WTC11 (cell line): Measurements from ENCODE around the gene GNB5. TPM values are rescaled to one million over a fixed set of nuclear protein-coding genes. Genes with fewer than 3 reads are reported as not detected.

Experiments
- ATAC-seq: fragments of 200-7000 bp; cut with Tn5 transposase; 2 replicates; pipeline ENCODE4 v1.10.0; 2021; ENCODE audit warnings: mild to moderate bottlenecking, moderate library complexity
- CTCF ChIA-PET: fragments of 300-600 bp; sonication (Branson Sonifier 250); formaldehyde crosslinking; loops from one replicate; lab custom pipeline; 2021; ENCODE audit warnings: antibody characterized with exemption; lab: Charles Lee
- POLR2A ChIA-PET: fragments of 350-600 bp; sonication (Branson Sonifier 250); formaldehyde crosslinking; loops from one replicate; lab custom pipeline; 2021; ENCODE audit warnings: antibody characterized with exemption; lab: Charles Lee
- DNase-seq: peaks from one replicate; pipeline ENCODE4 v3.0.0; 2021; ENCODE audit warnings: low spot score
- H3K27ac Mint-ChIP-seq: 2 replicates; pipeline ENCODE4 v1.8.0; 2021; ENCODE audit warnings: mixed read lengths
- H3K27me3 Mint-ChIP-seq: 2 replicates; pipeline ENCODE4 v1.8.0; 2021; ENCODE audit warnings: low read depth, mild to moderate bottlenecking, moderate library complexity, mixed read lengths
- H3K36me3 Mint-ChIP-seq: 2 replicates; pipeline ENCODE4 v1.8.0; 2021; ENCODE audit warnings: mixed read lengths
- H3K4me1 Mint-ChIP-seq: 2 replicates; pipeline ENCODE4 v1.8.0; 2022; ENCODE audit warnings: mixed read lengths
- H3K4me3 Mint-ChIP-seq: 2 replicates; pipeline ENCODE4 v1.8.0; 2021; ENCODE audit warnings: mild to moderate bottlenecking, moderate library complexity, mixed read lengths
- H3K9me3 Mint-ChIP-seq: 2 replicates; pipeline ENCODE4 v1.8.0; 2021; ENCODE audit warnings: mixed read lengths
- FOXK1 ChIP-seq: sonication (generic); formaldehyde crosslinking; IDR thresholded peaks from 2 replicates; pipeline ENCODE4 v1.8.0; 2022; ENCODE audit warnings: mild to moderate bottlenecking, moderate library complexity, missing genetic modification reagents
- GRHL2 ChIP-seq: fragments of 250-450 bp; sonication (Bioruptor Pico); IDR thresholded peaks from 2 replicates; pipeline ENCODE4 v1.8.0; 2022; ENCODE audit warnings: mild to moderate bottlenecking, moderate library complexity; ENCODE audit not compliant: insufficient replicate concordance, severe bottlenecking
- MYBL2 ChIP-seq: sonication (generic); formaldehyde crosslinking; IDR thresholded peaks from 2 replicates; pipeline ENCODE4 v1.8.1; 2023; ENCODE audit warnings: mild to moderate bottlenecking, moderate library complexity, missing genetic modification reagents
- NR2C2 ChIP-seq: sonication (generic); formaldehyde crosslinking; IDR thresholded peaks from 2 replicates; pipeline ENCODE4 v1.8.0; 2022; ENCODE audit warnings: mild to moderate bottlenecking, missing genetic modification reagents
- PRRX2 ChIP-seq: fragments of 250-450 bp; sonication (Bioruptor Pico); IDR thresholded peaks from 2 replicates; pipeline ENCODE4 v1.8.0; 2021; ENCODE audit warnings: mild to moderate bottlenecking
- SMAD4 ChIP-seq: sonication (generic); formaldehyde crosslinking; IDR thresholded peaks from 2 replicates; pipeline ENCODE4 v1.8.0; 2022; ENCODE audit warnings: mild to moderate bottlenecking, missing genetic modification reagents
- SP1 ChIP-seq: sonication (generic); formaldehyde crosslinking; conservative IDR thresholded peaks from 2 replicates; pipeline ENCODE4 v1.8.1; 2022; ENCODE audit warnings: missing genetic modification reagents
- ZNF232 ChIP-seq: sonication (generic); formaldehyde crosslinking; IDR thresholded peaks from 2 replicates; pipeline ENCODE4 v1.8.0; 2022; ENCODE audit warnings: mild to moderate bottlenecking, missing genetic modification reagents
- ZNF317 ChIP-seq: sonication (generic); formaldehyde crosslinking; IDR thresholded peaks from 2 replicates; pipeline ENCODE4 v1.8.1; 2023; ENCODE audit warnings: low read depth, mild to moderate bottlenecking, moderate library complexity, missing genetic modification reagents, borderline replicate concordance
- ZNF423 ChIP-seq: fragments of 250-450 bp; sonication (Bioruptor Pico); IDR thresholded peaks from 2 replicates; pipeline ENCODE4 v2.1.2; 2022; ENCODE audit warnings: mild to moderate bottlenecking, moderate library complexity
- total RNA-seq: library from RNA; stranded (reverse); gene quantifications from 3 replicates; pipeline ENCODE4 v1.2.3, GENCODE V29; 2021
- TF ChIP-seq, protein P1 (sequence below): sonication (generic); formaldehyde crosslinking; IDR thresholded peaks from 2 replicates; pipeline ENCODE4 v1.8.1; 2023; ENCODE audit warnings: mild to moderate bottlenecking, missing genetic modification reagents, moderate library complexity
- TF ChIP-seq, protein P2 (sequence below): sonication (generic); formaldehyde crosslinking; IDR thresholded peaks from 2 replicates; pipeline ENCODE4 v1.8.1; 2023; ENCODE audit warnings: mild to moderate bottlenecking, missing genetic modification reagents
- TF ChIP-seq, protein P3 (sequence below): sonication (generic); formaldehyde crosslinking; conservative IDR thresholded peaks from 2 replicates; pipeline ENCODE4 v1.8.1; 2022; ENCODE audit warnings: mild to moderate bottlenecking, missing genetic modification reagents
- TF ChIP-seq, protein P4 (sequence below): sonication (generic); formaldehyde crosslinking; IDR thresholded peaks from 2 replicates; pipeline ENCODE4 v1.8.1; 2022; ENCODE audit warnings: mild to moderate bottlenecking, moderate library complexity, missing genetic modification reagents
- TF ChIP-seq, protein P5 (sequence below): fragments of 250-450 bp; sonication (Bioruptor Pico); IDR thresholded peaks from 2 replicates; pipeline ENCODE4 v1.9.0; 2021; ENCODE audit warnings: mild to moderate bottlenecking, borderline replicate concordance
- TF ChIP-seq, protein P6 (sequence below): sonication (generic); formaldehyde crosslinking; IDR thresholded peaks from 2 replicates; pipeline ENCODE4 v1.8.1; 2022; ENCODE audit warnings: low read depth, missing genetic modification reagents, borderline replicate concordance
- TF ChIP-seq, protein P7 (sequence below): fragments of 250-450 bp; sonication (Bioruptor Pico); IDR thresholded peaks from 2 replicates; pipeline ENCODE4 v1.8.0; 2021; ENCODE audit warnings: mild to moderate bottlenecking
- TF ChIP-seq, protein P8 (sequence below): sonication (generic); formaldehyde crosslinking; IDR thresholded peaks from 2 replicates; pipeline ENCODE4 v1.8.0; 2022; ENCODE audit warnings: mild to moderate bottlenecking, missing genetic modification reagents
- TF ChIP-seq, protein P9 (sequence below): fragments of 200-600 bp; IDR thresholded peaks from 2 replicates; pipeline ENCODE4 v1.8.0; 2022; ENCODE audit warnings: antibody characterized with exemption

Gene GNB5
- total RNA-seq, 1 experiment from 2014 or later: 37.0 TPM

DNA sequence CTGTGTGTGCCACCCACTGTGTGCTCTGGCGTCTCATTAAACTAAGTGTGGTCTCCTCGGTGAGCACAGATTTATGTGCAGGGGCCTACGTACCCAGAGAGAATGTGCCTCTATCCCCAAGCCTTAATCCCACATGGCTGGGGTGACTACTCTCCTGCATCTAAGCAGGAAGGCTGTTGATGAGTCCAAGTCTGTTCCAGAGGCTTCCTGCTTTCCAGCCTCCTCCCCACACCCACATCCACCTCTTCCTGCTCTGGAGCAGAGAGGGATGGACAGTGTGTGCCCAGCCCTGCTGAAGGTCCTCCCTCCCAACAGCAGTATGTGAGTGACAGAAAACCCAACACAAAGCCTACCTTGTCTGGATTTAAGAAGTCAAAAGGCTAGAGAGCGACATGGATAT lies 39.8 kb downstream of the GNB5 start:
- ATAC-seq: no peak
- Mint-ChIP-seq H3K4me1 (no peaks in the 10 kb centered on the region), H3K27ac (no peak overlapping the region; the same call in 1 of the 2 replicates), H3K27me3 (no peaks in the 10 kb centered on the region), H3K9me3 (peaks cover 3% of the 10 kb centered on the region), H3K4me3 (no peak overlapping the region), H3K36me3 (peaks cover 33% of the 10 kb centered on the region)
- POLR2A ChIA-PET: no interaction called here
- CTCF ChIA-PET: no interaction called here
- no peak for TF ChIP-seq GRHL2
- TF ChIP-seq, protein P1, sequence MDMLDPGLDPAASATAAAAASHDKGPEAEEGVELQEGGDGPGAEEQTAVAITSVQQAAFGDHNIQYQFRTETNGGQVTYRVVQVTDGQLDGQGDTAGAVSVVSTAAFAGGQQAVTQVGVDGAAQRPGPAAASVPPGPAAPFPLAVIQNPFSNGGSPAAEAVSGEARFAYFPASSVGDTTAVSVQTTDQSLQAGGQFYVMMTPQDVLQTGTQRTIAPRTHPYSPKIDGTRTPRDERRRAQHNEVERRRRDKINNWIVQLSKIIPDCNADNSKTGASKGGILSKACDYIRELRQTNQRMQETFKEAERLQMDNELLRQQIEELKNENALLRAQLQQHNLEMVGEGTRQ (CRISPR knock-in tag): no peak
- TF ChIP-seq, protein P2, sequence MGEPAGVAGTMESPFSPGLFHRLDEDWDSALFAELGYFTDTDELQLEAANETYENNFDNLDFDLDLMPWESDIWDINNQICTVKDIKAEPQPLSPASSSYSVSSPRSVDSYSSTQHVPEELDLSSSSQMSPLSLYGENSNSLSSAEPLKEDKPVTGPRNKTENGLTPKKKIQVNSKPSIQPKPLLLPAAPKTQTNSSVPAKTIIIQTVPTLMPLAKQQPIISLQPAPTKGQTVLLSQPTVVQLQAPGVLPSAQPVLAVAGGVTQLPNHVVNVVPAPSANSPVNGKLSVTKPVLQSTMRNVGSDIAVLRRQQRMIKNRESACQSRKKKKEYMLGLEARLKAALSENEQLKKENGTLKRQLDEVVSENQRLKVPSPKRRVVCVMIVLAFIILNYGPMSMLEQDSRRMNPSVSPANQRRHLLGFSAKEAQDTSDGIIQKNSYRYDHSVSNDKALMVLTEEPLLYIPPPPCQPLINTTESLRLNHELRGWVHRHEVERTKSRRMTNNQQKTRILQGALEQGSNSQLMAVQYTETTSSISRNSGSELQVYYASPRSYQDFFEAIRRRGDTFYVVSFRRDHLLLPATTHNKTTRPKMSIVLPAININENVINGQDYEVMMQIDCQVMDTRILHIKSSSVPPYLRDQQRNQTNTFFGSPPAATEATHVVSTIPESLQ (CRISPR knock-in tag): no peak
- no peak for TF ChIP-seq SMAD4 (CRISPR knock-in tag)
- no peak for TF ChIP-seq ZNF232 (CRISPR knock-in tag)
- no peak for TF ChIP-seq NR2C2 (CRISPR knock-in tag)
- TF ChIP-seq PRRX2 (CRISPR knock-in tag): no peak
- TF ChIP-seq, protein P3, sequence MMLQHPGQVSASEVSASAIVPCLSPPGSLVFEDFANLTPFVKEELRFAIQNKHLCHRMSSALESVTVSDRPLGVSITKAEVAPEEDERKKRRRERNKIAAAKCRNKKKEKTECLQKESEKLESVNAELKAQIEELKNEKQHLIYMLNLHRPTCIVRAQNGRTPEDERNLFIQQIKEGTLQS (CRISPR knock-in tag): no peak
- TF ChIP-seq, protein P4, sequence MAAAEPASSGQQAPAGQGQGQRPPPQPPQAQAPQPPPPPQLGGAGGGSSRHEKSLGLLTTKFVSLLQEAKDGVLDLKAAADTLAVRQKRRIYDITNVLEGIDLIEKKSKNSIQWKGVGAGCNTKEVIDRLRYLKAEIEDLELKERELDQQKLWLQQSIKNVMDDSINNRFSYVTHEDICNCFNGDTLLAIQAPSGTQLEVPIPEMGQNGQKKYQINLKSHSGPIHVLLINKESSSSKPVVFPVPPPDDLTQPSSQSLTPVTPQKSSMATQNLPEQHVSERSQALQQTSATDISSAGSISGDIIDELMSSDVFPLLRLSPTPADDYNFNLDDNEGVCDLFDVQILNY (CRISPR knock-in tag): no peak
- no peak for DNase-seq

DNA sequence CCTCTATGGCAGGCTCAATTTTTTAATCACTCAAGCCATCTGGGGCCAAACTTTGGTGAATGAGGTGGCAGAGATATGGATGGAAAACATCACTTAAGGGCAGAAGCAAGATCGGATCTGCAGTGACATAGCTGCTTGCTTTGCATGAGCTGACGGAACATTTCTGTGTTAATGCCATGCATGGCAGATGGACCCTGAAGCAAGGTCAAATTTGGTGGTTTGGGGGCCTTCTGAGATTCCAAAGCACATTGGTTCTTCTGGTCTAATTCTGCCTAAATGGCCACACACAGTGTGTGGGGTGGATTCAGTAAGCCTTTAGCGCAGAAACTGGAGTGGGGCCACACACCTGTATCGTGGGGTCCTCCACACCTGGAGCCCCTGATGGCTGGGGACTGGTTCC lies 40.3 kb downstream of the GNB5 start:
- POLR2A ChIA-PET: no interaction called here
- DNase-seq: no peak
- H3K27me3 Mint-ChIP-seq: no peaks in the 10 kb centered on the region
- H3K4me1 Mint-ChIP-seq: no peaks in the 10 kb centered on the region
- CTCF ChIA-PET: interaction anchor here (0.6 kb wide), 1 partner anchor 72 kb away, joined by 3 read pairs; no protein-coding TSS in a partner anchor
- peaks cover 4% of the 10 kb centered on the region for H3K9me3 Mint-ChIP-seq
- H3K36me3 Mint-ChIP-seq: peaks cover 37% of the 10 kb centered on the region
- no peak overlapping the region for H3K27ac Mint-ChIP-seq
- no peak for ATAC-seq
- H3K4me3 Mint-ChIP-seq: no peak overlapping the region
- TF ChIP-seq ZNF317: no peak
- no peak for TF ChIP-seq ZNF423 (CRISPR knock-in tag)
- TF ChIP-seq, protein P5, sequence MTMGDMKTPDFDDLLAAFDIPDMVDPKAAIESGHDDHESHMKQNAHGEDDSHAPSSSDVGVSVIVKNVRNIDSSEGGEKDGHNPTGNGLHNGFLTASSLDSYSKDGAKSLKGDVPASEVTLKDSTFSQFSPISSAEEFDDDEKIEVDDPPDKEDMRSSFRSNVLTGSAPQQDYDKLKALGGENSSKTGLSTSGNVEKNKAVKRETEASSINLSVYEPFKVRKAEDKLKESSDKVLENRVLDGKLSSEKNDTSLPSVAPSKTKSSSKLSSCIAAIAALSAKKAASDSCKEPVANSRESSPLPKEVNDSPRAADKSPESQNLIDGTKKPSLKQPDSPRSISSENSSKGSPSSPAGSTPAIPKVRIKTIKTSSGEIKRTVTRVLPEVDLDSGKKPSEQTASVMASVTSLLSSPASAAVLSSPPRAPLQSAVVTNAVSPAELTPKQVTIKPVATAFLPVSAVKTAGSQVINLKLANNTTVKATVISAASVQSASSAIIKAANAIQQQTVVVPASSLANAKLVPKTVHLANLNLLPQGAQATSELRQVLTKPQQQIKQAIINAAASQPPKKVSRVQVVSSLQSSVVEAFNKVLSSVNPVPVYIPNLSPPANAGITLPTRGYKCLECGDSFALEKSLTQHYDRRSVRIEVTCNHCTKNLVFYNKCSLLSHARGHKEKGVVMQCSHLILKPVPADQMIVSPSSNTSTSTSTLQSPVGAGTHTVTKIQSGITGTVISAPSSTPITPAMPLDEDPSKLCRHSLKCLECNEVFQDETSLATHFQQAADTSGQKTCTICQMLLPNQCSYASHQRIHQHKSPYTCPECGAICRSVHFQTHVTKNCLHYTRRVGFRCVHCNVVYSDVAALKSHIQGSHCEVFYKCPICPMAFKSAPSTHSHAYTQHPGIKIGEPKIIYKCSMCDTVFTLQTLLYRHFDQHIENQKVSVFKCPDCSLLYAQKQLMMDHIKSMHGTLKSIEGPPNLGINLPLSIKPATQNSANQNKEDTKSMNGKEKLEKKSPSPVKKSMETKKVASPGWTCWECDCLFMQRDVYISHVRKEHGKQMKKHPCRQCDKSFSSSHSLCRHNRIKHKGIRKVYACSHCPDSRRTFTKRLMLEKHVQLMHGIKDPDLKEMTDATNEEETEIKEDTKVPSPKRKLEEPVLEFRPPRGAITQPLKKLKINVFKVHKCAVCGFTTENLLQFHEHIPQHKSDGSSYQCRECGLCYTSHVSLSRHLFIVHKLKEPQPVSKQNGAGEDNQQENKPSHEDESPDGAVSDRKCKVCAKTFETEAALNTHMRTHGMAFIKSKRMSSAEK: no peak
- no peak for TF ChIP-seq SP1
- no peak for TF ChIP-seq MYBL2 (CRISPR knock-in tag)
- TF ChIP-seq, protein P6, sequence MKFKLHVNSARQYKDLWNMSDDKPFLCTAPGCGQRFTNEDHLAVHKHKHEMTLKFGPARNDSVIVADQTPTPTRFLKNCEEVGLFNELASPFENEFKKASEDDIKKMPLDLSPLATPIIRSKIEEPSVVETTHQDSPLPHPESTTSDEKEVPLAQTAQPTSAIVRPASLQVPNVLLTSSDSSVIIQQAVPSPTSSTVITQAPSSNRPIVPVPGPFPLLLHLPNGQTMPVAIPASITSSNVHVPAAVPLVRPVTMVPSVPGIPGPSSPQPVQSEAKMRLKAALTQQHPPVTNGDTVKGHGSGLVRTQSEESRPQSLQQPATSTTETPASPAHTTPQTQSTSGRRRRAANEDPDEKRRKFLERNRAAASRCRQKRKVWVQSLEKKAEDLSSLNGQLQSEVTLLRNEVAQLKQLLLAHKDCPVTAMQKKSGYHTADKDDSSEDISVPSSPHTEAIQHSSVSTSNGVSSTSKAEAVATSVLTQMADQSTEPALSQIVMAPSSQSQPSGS (CRISPR knock-in tag): no peak
- TF ChIP-seq, protein P7, sequence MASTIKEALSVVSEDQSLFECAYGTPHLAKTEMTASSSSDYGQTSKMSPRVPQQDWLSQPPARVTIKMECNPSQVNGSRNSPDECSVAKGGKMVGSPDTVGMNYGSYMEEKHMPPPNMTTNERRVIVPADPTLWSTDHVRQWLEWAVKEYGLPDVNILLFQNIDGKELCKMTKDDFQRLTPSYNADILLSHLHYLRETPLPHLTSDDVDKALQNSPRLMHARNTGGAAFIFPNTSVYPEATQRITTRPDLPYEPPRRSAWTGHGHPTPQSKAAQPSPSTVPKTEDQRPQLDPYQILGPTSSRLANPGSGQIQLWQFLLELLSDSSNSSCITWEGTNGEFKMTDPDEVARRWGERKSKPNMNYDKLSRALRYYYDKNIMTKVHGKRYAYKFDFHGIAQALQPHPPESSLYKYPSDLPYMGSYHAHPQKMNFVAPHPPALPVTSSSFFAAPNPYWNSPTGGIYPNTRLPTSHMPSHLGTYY: no peak
- TF ChIP-seq, protein P8, sequence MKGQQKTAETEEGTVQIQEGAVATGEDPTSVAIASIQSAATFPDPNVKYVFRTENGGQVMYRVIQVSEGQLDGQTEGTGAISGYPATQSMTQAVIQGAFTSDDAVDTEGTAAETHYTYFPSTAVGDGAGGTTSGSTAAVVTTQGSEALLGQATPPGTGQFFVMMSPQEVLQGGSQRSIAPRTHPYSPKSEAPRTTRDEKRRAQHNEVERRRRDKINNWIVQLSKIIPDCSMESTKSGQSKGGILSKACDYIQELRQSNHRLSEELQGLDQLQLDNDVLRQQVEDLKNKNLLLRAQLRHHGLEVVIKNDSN (CRISPR knock-in tag): no peak
- TF ChIP-seq FOXK1 (CRISPR knock-in tag): no peak
- TF ChIP-seq, protein P1 (CRISPR knock-in tag): no peak
- TF ChIP-seq, protein P9, sequence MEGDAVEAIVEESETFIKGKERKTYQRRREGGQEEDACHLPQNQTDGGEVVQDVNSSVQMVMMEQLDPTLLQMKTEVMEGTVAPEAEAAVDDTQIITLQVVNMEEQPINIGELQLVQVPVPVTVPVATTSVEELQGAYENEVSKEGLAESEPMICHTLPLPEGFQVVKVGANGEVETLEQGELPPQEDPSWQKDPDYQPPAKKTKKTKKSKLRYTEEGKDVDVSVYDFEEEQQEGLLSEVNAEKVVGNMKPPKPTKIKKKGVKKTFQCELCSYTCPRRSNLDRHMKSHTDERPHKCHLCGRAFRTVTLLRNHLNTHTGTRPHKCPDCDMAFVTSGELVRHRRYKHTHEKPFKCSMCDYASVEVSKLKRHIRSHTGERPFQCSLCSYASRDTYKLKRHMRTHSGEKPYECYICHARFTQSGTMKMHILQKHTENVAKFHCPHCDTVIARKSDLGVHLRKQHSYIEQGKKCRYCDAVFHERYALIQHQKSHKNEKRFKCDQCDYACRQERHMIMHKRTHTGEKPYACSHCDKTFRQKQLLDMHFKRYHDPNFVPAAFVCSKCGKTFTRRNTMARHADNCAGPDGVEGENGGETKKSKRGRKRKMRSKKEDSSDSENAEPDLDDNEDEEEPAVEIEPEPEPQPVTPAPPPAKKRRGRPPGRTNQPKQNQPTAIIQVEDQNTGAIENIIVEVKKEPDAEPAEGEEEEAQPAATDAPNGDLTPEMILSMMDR: no peak
